ENCODE measurements around the gene MRPL44.

MRPL44 gene

GRCh38 chr2:224009605-224010315 lies 52.5 kb downstream of the MRPL44 start:
- no peak overlapping the region for H3K4me3 ChIP-seq (ENCODE audit: low read length)
- DNase-seq (ENCODE audit: low read depth): peak; percentile 38
- TF ChIP-seq, protein P1, sequence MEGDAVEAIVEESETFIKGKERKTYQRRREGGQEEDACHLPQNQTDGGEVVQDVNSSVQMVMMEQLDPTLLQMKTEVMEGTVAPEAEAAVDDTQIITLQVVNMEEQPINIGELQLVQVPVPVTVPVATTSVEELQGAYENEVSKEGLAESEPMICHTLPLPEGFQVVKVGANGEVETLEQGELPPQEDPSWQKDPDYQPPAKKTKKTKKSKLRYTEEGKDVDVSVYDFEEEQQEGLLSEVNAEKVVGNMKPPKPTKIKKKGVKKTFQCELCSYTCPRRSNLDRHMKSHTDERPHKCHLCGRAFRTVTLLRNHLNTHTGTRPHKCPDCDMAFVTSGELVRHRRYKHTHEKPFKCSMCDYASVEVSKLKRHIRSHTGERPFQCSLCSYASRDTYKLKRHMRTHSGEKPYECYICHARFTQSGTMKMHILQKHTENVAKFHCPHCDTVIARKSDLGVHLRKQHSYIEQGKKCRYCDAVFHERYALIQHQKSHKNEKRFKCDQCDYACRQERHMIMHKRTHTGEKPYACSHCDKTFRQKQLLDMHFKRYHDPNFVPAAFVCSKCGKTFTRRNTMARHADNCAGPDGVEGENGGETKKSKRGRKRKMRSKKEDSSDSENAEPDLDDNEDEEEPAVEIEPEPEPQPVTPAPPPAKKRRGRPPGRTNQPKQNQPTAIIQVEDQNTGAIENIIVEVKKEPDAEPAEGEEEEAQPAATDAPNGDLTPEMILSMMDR (conservative IDR thresholded peaks at IDR 0.05; ENCODE audit: low read length): no peak

DNA sequence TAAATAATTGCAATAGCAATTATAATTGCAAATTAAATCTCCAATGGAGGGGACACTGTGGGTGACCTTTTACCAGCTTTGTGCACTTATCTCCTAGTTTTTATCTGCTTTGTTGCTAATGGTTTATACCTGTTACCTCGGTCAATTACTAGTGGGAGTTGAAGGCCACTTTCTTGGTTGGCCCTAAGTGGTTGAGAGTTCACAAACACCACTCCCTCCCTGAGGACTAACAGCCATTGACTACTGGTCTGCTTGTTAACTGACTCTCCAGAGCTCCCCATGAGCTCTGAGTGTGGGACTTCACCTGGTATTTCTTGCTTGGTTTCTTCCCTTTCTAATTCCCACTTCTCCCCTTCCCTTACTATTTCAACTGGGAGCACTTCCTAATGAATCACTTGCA lies 54.6 kb downstream of the MRPL44 start:
- H3K4me3 ChIP-seq (ENCODE audit: low read length): no peak overlapping the region
- TF ChIP-seq, protein P1 (conservative IDR thresholded peaks at IDR 0.05; ENCODE audit: low read length): no peak
- DNase-seq (ENCODE audit: low read depth): no peak

GRCh38 chr2:224014336-224014735 lies 57.1 kb downstream of the MRPL44 start:
- TF ChIP-seq, protein P1 (conservative IDR thresholded peaks at IDR 0.05; ENCODE audit: low read length): no peak
- DNase-seq (ENCODE audit: low read depth): no peak
- H3K4me3 ChIP-seq (ENCODE audit: low read length): no peak overlapping the region

GRCh38 chr2:224016963-224017362 lies 59.7 kb downstream of the MRPL44 start:
- no peak for DNase-seq (ENCODE audit: low read depth)
- no peak overlapping the region for H3K4me3 ChIP-seq (ENCODE audit: low read length)
- TF ChIP-seq, protein P1 (conservative IDR thresholded peaks at IDR 0.05; ENCODE audit: low read length): no peak

Data from AG10803 (cell line).